ENCODE results near the gene H6PD.

Gene H6PD

DNA sequence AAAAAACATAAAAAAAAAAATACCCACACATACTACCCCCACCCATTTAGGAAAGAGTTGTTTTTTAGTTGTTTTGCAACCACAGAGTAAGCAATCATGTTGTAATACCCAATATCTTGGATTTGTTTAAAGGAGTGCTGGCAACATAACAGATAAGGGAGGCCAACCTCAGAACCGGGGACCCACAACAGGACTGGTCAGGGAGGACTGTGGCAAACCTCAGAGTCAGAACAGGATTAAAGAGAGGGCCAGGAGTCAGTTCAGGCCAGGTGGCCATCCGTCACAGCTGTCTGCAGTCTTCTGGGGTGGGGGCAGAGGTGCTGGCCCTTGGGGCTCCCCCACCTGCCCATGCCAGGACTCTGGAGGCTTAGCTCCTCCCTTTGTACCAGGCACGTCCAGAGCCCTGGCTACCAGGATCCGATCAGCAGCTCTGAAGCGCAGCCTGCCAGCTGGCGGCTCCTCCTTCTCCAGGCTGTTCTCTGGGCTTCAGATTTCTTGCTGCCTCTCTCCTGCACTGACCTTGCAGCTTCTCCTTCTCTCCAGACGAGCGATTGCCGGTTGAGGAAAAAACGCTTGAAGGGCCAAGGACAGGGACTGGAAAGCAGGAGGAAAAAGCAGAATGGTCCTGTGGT, 7.9 kb downstream of the H6PD start:
- no peak for DNase-seq

DNA sequence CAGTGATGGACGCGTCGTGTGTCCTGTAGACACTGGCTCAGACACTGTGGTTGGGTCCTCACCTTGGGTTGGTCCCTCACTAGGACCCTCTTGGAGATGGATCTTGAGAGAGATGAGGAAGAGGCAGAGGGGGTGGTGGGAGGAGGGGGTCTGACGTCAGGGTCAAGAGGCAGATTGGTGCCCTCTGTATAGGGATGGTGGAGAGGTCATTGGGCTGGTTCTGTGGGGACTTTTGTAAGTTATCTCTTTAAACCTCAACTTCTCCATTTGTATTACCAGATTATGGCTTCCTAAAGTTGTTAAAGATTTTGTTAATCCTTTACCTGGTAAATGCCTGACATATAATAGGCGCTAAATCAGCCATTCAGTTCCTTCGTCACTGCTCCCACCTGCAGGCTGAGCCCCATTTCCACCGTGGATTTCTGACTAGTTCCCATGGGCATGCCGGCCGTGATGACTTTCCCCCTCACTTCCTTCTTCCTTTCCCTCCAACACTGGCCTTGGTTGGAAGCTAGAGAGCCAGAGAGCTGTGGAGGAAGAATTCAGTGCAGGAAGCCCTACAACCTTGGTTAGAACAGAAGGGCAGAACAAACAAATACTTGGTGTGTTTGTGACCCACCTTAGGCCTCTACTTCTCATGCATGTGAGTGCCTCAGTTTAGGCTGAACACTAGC, 8.6 kb downstream of the H6PD start:
- no peak for DNase-seq

- no peak for DNase-seq
Observed at GRCh38 chr1:9244501-9245229, 10.1 kb downstream of the H6PD start.

GRCh38 chr1:9245230-9245619, 10.7 kb downstream of the H6PD start:
- no peak for DNase-seq

DNA sequence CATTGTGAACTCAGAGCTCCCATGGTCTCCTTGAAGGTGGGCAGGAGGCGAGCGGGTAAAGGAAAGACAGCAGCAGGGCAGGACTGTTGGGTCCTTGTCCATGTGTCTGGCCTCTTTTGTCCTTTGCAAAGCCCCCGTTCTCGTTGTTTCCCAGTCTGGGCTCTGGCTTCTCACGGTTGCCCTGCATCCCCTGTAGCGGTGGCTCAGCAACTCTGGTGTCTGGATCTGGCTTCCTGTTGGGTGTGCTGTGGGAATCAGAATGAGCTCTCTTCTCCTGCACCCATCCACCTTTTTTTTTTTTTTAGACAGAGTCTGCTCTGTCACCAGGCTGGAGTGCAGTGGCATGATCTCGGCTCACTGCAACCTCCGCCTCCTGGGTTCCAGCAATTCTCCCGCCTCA, 11.1 kb downstream of the H6PD start:
- DNase-seq, result no peak

GRCh38 chr1:9246215-9246614, 11.6 kb downstream of the H6PD start:
- DNase-seq, result no peak

DNA sequence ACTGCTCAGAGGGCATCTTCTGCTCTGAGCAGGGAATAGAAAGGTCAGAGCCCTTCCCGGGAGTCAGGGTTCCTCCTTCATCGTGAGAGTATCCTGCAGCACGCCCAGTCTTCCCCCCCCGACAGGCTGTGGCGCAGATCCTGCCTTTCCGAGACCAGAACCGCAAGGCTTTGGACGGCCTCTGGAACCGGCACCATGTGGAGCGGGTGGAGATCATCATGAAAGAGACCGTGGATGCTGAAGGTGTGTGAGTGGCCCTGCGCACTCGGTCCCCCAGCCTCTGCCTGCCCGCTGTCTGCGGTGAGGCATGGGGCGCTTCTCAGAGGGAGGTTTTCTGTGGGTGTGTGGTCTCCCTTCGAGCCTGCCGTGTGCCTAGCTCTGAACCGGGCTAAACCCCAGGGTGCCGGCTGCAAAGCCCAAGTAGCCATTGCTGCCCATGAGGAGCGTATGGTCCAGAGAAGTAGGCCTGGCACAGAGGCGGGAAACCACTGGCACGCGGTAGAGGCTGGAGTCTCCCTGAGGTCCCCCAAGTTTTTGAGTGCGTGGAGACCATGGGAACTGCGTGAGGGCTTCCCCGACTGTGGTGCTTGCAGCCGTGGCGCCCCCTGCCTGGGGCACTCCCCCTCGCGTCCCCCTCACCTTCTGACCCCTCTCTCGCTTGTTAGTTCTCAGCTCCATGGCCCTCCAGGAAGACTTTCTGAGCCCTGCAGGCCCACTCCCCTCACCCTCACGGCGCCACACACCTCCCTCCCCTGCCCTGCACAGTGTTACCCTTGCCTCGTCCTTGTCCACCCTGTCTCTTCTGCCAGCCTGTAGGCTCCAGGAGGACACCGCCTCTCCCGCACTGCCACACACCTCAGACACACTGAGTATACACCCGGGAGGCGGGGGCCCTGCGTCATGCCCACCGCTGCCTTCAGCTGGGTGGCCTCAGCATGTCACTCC, 12.5 kb downstream of the H6PD start:
- DNase-seq, result no peak

- DNase-seq, result no peak
Observed at GRCh38 chr1:9247894-9248293, 13.3 kb downstream of the H6PD start.

GRCh38 chr1:9248341-9249262, 14.0 kb downstream of the H6PD start:
- DNase-seq, result no peak

DNA sequence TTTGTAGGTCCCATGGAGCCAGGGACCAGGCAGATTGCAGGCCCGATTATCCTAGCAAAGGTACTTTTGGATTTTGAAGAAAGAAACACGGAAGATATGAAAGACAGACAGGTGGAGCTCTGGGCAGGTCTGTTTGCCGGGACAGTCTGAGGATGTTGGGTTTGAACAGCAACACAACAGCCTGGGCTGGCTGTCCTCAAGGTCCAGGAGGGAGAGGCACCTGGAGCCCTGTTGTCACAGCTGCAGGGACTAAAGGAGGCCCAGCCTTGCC, 14.6 kb downstream of the H6PD start:
- no peak for DNase-seq

- peak; percentile 69 for DNase-seq
Observed at GRCh38 chr1:9249534-9250410, 15.2 kb downstream of the H6PD start.

- DNase-seq, result no peak
Observed at GRCh38 chr1:9250411-9251381, 16.1 kb downstream of the H6PD start.

DNA sequence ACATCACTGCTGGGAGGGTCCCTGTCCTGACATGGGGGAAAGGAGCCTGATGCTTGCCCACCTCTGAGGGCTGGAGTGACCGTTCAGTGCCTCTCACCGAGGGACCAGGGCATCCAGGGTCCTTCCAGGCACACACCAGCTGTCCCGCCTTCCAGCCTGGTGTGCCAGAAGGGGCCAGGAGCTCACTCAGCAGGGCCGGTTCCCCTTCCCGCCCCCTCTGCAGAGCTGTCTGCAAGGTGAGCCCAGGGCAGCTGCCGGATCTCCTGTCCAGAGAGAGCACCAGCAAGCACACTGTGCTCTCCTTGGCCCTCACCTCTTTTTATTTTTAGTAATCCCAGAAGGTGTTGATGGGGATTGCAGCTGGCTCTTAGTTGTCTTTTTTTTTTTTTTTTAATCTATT, 16.9 kb downstream of the H6PD start:
- DNase-seq, result no peak

GRCh38 chr1:9253004-9253403, 18.4 kb downstream of the H6PD start:
- no peak for DNase-seq

GRCh38 chr1:9253453-9254105, 19.0 kb downstream of the H6PD start:
- no peak for DNase-seq

DNA sequence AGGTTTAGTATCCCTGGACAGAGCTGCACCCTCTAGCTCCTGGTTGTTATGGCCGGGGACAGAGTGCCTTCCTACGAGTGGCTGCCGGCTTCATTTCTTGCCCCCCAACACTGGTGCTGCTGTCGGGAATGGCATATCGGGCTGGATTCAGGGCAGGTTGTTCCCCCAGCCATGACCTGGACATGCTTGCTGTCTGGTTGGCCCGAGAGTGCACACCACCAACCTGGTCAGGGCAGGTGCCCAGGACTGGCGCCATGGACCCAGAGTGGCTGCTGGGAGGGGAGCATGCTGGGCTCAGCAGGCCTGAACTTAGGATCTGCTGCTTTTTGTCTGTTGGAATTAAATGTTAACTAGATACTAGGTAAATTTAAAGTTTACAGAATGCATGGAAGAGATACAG, 21.8 kb downstream of the H6PD start:
- DNase-seq, result no peak

GRCh38 chr1:9257851-9258250, 23.3 kb downstream of the H6PD start:
- DNase-seq, result no peak

DNA sequence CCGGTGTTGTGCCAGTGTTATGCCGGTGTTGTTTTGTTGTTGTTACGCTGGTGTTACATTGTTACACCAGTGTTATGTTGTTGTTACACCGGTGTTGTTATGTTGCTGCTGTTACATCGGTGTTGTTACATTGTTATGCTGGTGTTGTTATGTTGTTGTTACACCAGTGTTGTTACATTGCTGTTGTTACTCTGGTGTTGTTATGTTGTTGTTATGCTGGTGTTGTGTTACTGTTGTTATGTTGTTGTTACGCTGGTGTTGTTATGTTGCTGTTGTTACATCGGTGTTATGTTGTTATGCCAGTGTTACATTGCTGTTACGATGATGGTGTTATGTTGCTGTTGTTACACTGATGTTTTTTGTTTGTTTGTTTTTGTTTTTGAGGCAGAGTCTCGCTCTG, 24.1 kb downstream of the H6PD start:
- no peak for DNase-seq

DNA sequence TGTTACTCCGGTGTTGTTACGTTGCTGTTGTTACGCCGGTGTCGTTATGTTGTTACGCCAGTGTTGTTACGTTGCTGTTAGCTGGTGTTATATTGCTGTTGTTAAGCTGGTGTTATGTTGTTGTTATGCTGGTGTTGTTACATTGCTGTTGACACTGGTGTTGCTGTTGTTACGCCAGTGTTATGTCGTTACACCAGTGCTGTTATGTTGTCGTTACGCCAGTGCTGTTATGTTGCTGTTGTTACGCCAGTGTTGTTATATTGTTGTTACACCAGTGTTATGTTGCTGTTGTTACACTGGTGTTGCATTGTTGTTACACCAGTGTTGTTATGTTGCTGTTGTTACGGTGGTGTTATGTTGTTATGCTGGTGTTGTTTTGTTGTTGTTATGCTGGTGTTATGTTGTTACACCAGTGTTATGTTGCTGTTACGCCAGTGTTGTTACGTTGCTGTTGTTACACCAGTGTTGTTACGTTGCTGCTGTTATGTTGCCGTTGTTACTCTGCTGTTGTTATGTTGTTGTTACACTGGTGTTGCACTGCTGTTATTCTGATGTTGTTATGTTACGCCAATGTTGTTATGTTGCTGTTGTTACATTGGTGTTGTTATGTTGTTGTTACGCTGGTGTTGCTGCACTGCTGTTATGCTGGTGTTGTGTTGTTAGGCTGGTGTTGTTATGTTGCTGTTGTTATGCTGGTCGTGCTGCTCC, 25.6 kb downstream of the H6PD start:
- no peak for DNase-seq
